DND-41 (cell line): Measurements from ENCODE around the gene MED10.

Experiments used
- CTCF ChIP-seq: IDR thresholded peaks from 2 replicates; pipeline ENCODE4 v1.5.1; 2012; ENCODE audit warnings: borderline replicate concordance, low read length, moderate library complexity, mild to moderate bottlenecking; ENCODE audit not compliant: poor library complexity, severe bottlenecking; ENCODE audit errors: extremely low read depth
- EZH2 ChIP-seq: IDR thresholded peaks from 3 replicates; pipeline ENCODE4 v1.6.1; 2012; ENCODE audit warnings: borderline replicate concordance, low read depth, mild to moderate bottlenecking, moderate library complexity, low read length, inconsistent platforms; ENCODE audit not compliant: severe bottlenecking

GRCh38 chr5:6396043-6396442 is 17.7 kb upstream of the MED10 start:
- TF ChIP-seq CTCF, result no peak
- TF ChIP-seq EZH2, result no peak
